ENCODE results near the gene FAM120AOS. TPM values are rescaled to one million over a fixed set of nuclear protein-coding genes. Genes with fewer than 3 reads are reported as not detected.
A peak's percentile ranks its signal among the peaks of the same experiment; 100 is the strongest.

Gene FAM120AOS
- 10 to 100 TPM; 60.3 to 70.4 (median 62.9) TPM for total RNA-seq

DNA sequence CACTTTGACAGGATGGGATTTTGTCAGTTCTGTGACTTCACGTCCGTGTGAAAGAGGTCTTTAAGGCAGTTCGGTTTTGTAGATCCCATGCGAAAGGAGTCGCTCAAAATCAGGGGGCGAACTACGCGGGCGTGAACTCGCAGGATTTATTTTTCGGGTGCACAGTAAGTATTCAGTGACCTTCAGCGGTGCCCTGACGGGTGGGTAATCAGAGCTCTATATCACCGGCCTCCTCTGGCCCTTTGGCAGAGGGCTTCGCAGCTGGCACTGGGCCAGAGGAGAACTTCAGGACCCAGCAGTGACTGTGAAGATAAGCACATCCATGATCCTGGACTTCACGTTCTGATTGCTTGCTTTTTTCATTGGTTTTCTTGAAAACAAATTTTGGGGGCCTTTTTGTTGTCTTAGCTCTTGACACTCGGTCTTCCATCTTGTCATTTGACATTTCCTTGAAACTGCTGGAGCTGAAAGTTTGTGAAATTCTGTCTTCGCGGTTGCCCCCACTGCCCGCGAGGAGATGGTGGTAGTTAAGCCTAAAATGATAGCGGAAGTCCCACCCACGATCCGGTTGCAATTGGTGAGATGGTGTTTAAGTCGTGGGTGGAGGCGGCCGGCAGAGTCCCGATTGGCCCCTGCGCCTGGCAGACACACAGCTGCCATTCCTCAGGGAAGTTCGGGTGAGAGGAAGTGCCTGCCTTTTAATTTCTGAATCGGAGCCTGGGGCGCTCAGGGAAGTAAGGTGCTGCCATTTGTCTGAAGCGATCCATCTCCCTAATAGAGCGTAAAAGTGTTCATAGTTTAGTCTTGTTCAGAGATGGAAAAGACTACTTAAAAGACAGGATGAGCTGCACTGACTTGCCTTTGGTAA is at the start of gene FAM120AOS:
FAM120AOS (minus strand) TSS at position 535 of the 868 bp plus-strand sequence. CDS start 872 bp downstream, outside the sequence.
- intact Hi-C loops (cut with DNase I; ENCODE audit: low total_unique reads), result loop anchor here (10.0 kb wide), 1 partner anchor 122 kb away; the partner anchor contains the start of gene PHF2
- Histone ChIP-seq H3K4me1 (peaks cover 0 to 14% of the 10 kb centered on the region in 2 donors), H3K4me3 (peak within 1 kb of the TSS; percentile 88 to 98 (median 92)), H3K9me3 (no peaks in the 10 kb centered on the region), H3K27me3 (no peaks in the 10 kb centered on the region), H3K27ac (peak within 1 kb of the TSS; percentile 90 to 99), H3K36me3 (no peaks in the 10 kb centered on the region)
- peak in 2 of 3 donors; percentile 31 to 62 for TF ChIP-seq POLR2AphosphoS5 (IDR thresholded peaks at IDR 0.05)
- TF ChIP-seq, protein P1, sequence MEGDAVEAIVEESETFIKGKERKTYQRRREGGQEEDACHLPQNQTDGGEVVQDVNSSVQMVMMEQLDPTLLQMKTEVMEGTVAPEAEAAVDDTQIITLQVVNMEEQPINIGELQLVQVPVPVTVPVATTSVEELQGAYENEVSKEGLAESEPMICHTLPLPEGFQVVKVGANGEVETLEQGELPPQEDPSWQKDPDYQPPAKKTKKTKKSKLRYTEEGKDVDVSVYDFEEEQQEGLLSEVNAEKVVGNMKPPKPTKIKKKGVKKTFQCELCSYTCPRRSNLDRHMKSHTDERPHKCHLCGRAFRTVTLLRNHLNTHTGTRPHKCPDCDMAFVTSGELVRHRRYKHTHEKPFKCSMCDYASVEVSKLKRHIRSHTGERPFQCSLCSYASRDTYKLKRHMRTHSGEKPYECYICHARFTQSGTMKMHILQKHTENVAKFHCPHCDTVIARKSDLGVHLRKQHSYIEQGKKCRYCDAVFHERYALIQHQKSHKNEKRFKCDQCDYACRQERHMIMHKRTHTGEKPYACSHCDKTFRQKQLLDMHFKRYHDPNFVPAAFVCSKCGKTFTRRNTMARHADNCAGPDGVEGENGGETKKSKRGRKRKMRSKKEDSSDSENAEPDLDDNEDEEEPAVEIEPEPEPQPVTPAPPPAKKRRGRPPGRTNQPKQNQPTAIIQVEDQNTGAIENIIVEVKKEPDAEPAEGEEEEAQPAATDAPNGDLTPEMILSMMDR (IDR thresholded peaks at IDR 0.05), result no peak
- peak; percentile 28 for TF ChIP-seq POLR2A (IDR thresholded peaks at IDR 0.05)
- peak; percentile 92 to 95 for DNase-seq (ENCODE audit: low spot score in 2 of 2)

DNA sequence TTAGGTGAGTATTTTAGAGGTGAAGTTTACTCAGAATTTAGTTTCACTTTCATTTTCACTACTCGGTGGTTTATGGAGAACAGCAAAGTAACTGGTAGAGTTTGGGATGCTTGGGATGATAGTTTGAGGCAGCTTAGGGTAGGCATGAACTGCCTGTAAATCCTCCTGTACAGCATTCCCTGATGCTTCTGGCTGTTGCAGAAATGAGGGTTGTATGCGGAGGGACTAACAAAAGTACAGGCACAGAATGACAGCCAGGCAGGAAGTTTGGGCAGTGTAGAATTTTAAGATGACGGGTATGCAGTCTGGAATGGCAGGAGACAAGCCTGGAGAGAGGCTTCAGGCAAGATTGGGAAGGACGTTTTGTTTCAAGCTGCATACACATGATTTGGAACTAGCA is 48.0 kb upstream of the FAM120AOS start:
- Histone ChIP-seq H3K4me1 (peaks cover 0 to 9% of the 10 kb centered on the region in 2 donors), H3K9me3 (no peaks in the 10 kb centered on the region), H3K27me3 (no peaks in the 10 kb centered on the region), H3K36me3 (no peaks in the 10 kb centered on the region), H3K27ac (peak overlapping the region; percentile 45 to 73), H3K4me3 (peak overlapping the region; percentile 18 to 48 (median 30))
- no peak for TF ChIP-seq POLR2AphosphoS5 (IDR thresholded peaks at IDR 0.05)
- TF ChIP-seq POLR2A (IDR thresholded peaks at IDR 0.05), result no peak
- TF ChIP-seq, protein P1 (IDR thresholded peaks at IDR 0.05), result no peak
- no peak for DNase-seq (ENCODE audit: low spot score in 2 of 2)
- intact Hi-C loops (cut with DNase I; ENCODE audit: low total_unique reads), result no loop called here

GRCh38 chr9:93500571-93501298 is 47.4 kb upstream of the FAM120AOS start:
- intact Hi-C loops (cut with DNase I; ENCODE audit: low total_unique reads), result no loop called here
- peak overlapping the region; percentile 45 to 73 for H3K27ac ChIP-seq
- no peaks in the 10 kb centered on the region for H3K9me3 ChIP-seq
- TF ChIP-seq POLR2AphosphoS5 (IDR thresholded peaks at IDR 0.05), result no peak
- TF ChIP-seq, protein P1 (IDR thresholded peaks at IDR 0.05), result no peak
- TF ChIP-seq POLR2A (IDR thresholded peaks at IDR 0.05), result no peak
- H3K27me3 ChIP-seq, result no peaks in the 10 kb centered on the region
- DNase-seq (ENCODE audit: low spot score in 2 of 2), result no peak
- H3K36me3 ChIP-seq, result no peaks in the 10 kb centered on the region
- H3K4me3 ChIP-seq, result peak overlapping the region; percentile 18 to 48 (median 30)
- peaks cover 0 to 9% of the 10 kb centered on the region in 2 donors for H3K4me1 ChIP-seq

DNA sequence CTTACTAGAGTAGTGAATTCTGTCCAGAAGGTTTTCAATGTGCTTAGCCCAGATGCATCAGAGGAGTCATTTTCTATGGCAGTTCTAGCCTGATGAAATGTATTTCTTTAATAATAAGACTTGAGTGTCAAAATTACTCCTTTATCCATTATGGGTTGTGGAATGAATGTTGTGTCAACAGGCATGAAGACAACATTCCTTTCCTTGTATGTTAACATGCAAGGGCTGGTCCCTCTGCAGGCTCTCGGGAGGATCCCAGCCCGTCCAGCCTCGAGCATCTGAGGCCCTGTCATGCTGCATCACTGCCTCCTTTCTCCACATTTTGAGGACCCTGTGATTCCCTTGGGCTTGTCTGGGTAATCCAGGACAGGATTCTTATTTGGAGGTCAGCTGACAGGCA is 42.9 kb upstream of the FAM120AOS start:
- no peak overlapping the region for H3K4me3 ChIP-seq
- no peaks in the 10 kb centered on the region for H3K27me3 ChIP-seq
- no peaks in the 10 kb centered on the region for H3K9me3 ChIP-seq
- H3K4me1 ChIP-seq, result peaks cover 0 to 9% of the 10 kb centered on the region in 2 donors
- DNase-seq (ENCODE audit: low spot score in 2 of 2), result no peak
- H3K27ac ChIP-seq, result no peak overlapping the region
- TF ChIP-seq, protein P1 (IDR thresholded peaks at IDR 0.05), result no peak
- no peak for TF ChIP-seq POLR2A (IDR thresholded peaks at IDR 0.05)
- no peak for TF ChIP-seq POLR2AphosphoS5 (IDR thresholded peaks at IDR 0.05)
- H3K36me3 ChIP-seq, result no peaks in the 10 kb centered on the region
- intact Hi-C loops (cut with DNase I; ENCODE audit: low total_unique reads), result no loop called here

Measured in breast epithelium (tissue), 4 donors.